A673 (cell line): ENCODE measurements around the gene CDC42BPA. TPM values are rescaled to one million over a fixed set of nuclear protein-coding genes. Genes with fewer than 3 reads are reported as not detected.
"Not testable (repeated sequence)": the region's sequence is repeated elsewhere in the genome, so short reads cannot be mapped to it uniquely, and the experiment has no call there.

ENCODE experiments used
- BruUV-seq: library from RNA; stranded (reverse); fragments of 400-500 nt; replicated peaks from 2 replicates; lab custom pipeline; 2021; lab: Mats Ljungman, UMichigan
- CTCF ChIA-PET: fragments of 300-600 bp; sonication (Branson Sonifier 250); formaldehyde crosslinking; loops from one replicate; lab custom pipeline; 2022; ENCODE audit warnings: antibody characterized with exemption; lab: Charles Lee
- POLR2A ChIA-PET: fragments of 300-600 bp; sonication (Branson Sonifier 250); formaldehyde crosslinking; loops from one replicate; lab custom pipeline; 2022; ENCODE audit warnings: antibody characterized with exemption; ENCODE audit not compliant: low non-redundant PET; lab: Charles Lee
- DNase-seq: peaks from one replicate; pipeline ENCODE4 v3.0.0-alpha.2; 2015; ENCODE audit warnings: low spot score
- H3K27ac ChIP-seq: fragments of 200-600 bp; sonication (generic); 2 replicates; pipeline ENCODE4 v1.5.1; 2016; ENCODE audit warnings: mixed run types, low read depth, mild to moderate bottlenecking, mixed read lengths, antibody characterized with exemption, low read length; ENCODE audit not compliant: poor library complexity, severe bottlenecking
- H3K27me3 ChIP-seq: fragments of 200-600 bp; sonication (generic); replicated peaks from 2 replicates; pipeline ENCODE4 v1.6.1; 2017; ENCODE audit warnings: mixed run types, low read depth, mild to moderate bottlenecking, mixed read lengths, antibody characterized with exemption, low read length; ENCODE audit not compliant: insufficient read depth, poor library complexity
- H3K36me3 ChIP-seq: fragments of 200-600 bp; sonication (generic); 2 replicates; pipeline ENCODE4 v1.6.1; 2016; ENCODE audit warnings: mixed run types, mild to moderate bottlenecking, mixed read lengths, antibody characterized with exemption, low read length; ENCODE audit not compliant: insufficient read depth, poor library complexity, severe bottlenecking
- H3K4me1 ChIP-seq: fragments of 200-600 bp; sonication (generic); 2 replicates; pipeline ENCODE4 v1.6.1; 2017; ENCODE audit warnings: mixed run types, mild to moderate bottlenecking, mixed read lengths, antibody characterized with exemption, low read length; ENCODE audit not compliant: insufficient read depth, poor library complexity, severe bottlenecking
- H3K4me3 ChIP-seq: fragments of 200-600 bp; sonication (generic); 2 replicates; pipeline ENCODE4 v1.5.1; 2016; ENCODE audit warnings: low read depth, mixed run types, mild to moderate bottlenecking, mixed read lengths, low read length; ENCODE audit not compliant: poor library complexity, severe bottlenecking
- H3K9me3 ChIP-seq: fragments of 200-600 bp; sonication (generic); 2 replicates; pipeline ENCODE4 v1.6.1; 2016; ENCODE audit warnings: mixed run types, low read depth, mild to moderate bottlenecking, mixed read lengths, antibody characterized with exemption, low read length; ENCODE audit not compliant: poor library complexity, severe bottlenecking
- EZH2 ChIP-seq: fragments of 200-600 bp; sonication (generic); IDR thresholded peaks from 2 replicates; pipeline ENCODE4 v1.6.1; 2017; ENCODE audit warnings: borderline replicate concordance, low read depth, mild to moderate bottlenecking, mixed read lengths, antibody characterized with exemption, low read length; ENCODE audit not compliant: poor library complexity, severe bottlenecking
- intact Hi-C: fragments of 100-400 bp; cut with micrococcal nuclease; formaldehyde crosslinking; loops from one replicate; pipeline ENCODE4 v1.10.0; 2022; ENCODE audit not compliant: unreplicated experiment
- total RNA-seq: library from RNA; stranded (reverse); gene quantifications from 2 replicates; pipeline ENCODE4 v1.2.3, GENCODE V29; 2021
- TF ChIP-seq, protein P1 (sequence below): fragments of 300-800, 200-600 bp; sonication (generic); conservative IDR thresholded peaks from 2 replicates; pipeline ENCODE4 v1.5.1; 2017; ENCODE audit warnings: low read depth, mild to moderate bottlenecking, antibody characterized with exemption, low read length, moderate library complexity, mixed read lengths

The CDC42BPA gene
- total RNA-seq, 1 experiment from 2014 or later = 21.7 TPM

- H3K9me3 ChIP-seq = no peaks in the 10 kb centered on the region
- no TSS peak for BruUV-seq
- POLR2A ChIA-PET = interaction anchor here (0.6 kb wide), 1 partner anchor 1982 kb away, joined by 9 read pairs; no protein-coding TSS in a partner anchor
- no peaks in the 10 kb centered on the region for H3K27me3 ChIP-seq
- no peaks in the 10 kb centered on the region for H3K36me3 ChIP-seq
- H3K4me3 ChIP-seq = no peak overlapping the region
- CTCF ChIA-PET = no interaction called here
- DNase-seq = no peak
- H3K4me1 ChIP-seq = no peaks in the 10 kb centered on the region
- H3K27ac ChIP-seq = no peak overlapping the region
- intact Hi-C loops = no loop called here
- TF ChIP-seq, protein P1, sequence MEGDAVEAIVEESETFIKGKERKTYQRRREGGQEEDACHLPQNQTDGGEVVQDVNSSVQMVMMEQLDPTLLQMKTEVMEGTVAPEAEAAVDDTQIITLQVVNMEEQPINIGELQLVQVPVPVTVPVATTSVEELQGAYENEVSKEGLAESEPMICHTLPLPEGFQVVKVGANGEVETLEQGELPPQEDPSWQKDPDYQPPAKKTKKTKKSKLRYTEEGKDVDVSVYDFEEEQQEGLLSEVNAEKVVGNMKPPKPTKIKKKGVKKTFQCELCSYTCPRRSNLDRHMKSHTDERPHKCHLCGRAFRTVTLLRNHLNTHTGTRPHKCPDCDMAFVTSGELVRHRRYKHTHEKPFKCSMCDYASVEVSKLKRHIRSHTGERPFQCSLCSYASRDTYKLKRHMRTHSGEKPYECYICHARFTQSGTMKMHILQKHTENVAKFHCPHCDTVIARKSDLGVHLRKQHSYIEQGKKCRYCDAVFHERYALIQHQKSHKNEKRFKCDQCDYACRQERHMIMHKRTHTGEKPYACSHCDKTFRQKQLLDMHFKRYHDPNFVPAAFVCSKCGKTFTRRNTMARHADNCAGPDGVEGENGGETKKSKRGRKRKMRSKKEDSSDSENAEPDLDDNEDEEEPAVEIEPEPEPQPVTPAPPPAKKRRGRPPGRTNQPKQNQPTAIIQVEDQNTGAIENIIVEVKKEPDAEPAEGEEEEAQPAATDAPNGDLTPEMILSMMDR = no peak
- TF ChIP-seq EZH2 = no peak
Measured at GRCh38 chr1:226956942-226957713, 361.2 kb downstream of the CDC42BPA start.

DNA sequence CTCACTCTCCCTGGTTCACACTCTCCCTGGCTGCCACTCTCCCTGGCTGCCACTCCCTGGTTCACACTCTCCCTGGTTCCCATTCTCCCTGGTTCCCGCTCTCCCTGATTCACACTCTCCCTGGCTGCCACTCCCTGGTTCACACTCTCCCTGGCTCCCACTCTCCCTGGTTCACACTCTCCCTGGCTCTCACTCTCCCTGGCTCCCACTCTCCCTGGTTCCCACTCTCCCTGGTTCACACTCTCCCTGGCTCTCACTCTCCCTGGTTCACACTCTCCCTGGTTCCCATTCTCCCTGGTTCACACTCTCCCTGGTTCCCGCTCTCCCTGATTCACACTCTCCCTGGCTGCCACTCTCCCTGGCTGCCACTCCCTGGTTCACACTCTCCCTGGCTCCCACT is 362.4 kb downstream of the CDC42BPA start:
- POLR2A ChIA-PET, H3K4me1 ChIP-seq, DNase-seq, H3K4me3 ChIP-seq, H3K9me3 ChIP-seq, H3K27ac ChIP-seq, CTCF ChIA-PET, BruUV-seq, H3K36me3 ChIP-seq, intact Hi-C loops, H3K27me3 ChIP-seq: not testable (repeated sequence)

DNA sequence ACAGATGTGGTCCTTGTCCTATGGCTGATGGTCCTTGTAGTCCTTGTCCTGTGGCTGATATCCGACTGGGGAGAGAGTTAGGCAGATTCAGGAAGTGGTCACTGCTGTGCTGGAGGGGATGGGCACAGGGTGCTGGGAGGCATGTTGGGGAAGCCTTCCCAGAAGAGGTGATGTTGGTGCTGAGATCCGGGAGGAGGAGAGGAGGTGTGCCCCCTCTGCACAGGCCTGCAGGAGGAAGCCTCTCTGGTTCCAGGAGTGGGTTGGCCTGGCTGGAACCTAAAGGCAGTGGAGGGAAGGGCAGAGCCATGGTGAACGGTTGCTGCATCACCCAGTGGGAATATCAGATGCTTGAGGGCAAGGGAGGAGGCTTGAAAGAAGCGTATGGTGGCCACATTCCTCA is 363.5 kb downstream of the CDC42BPA start:
- POLR2A ChIA-PET = no interaction called here
- H3K9me3 ChIP-seq = no peaks in the 10 kb centered on the region
- intact Hi-C loops = no loop called here

More for the DNA sequence above, 363.5 kb downstream of the CDC42BPA start:
- Histone ChIP-seq H3K27me3 (no peaks in the 10 kb centered on the region), H3K27ac (no peak overlapping the region), H3K4me3 (no peak overlapping the region), H3K36me3 (no peaks in the 10 kb centered on the region), H3K4me1 (no peaks in the 10 kb centered on the region)
- BruUV-seq = no TSS peak
- no peak for DNase-seq
- CTCF ChIA-PET = no interaction called here
- TF ChIP-seq EZH2 = no peak
- TF ChIP-seq, protein P1 = no peak
